GM18498 (cell line): ENCODE data around the gene TMEM61.
A peak's percentile ranks its signal among the peaks of the same experiment; 100 is the strongest.

Experiments used
- ATAC-seq: cut with Tn5 transposase; IDR thresholded peaks from one replicate; pipeline ENCODE4 v1.9.1; 2021; ENCODE audit warnings: mild to moderate bottlenecking, moderate library complexity; ENCODE audit not compliant: unreplicated experiment

Gene TMEM61

GRCh38 chr1:54984131-54984842 lies 3.9 kb downstream of the TMEM61 start:
- ATAC-seq = no peak

GRCh38 chr1:54985556-54985955 lies 5.1 kb downstream of the TMEM61 start:
- ATAC-seq = no peak

GRCh38 chr1:54986025-54986424 lies 5.6 kb downstream of the TMEM61 start:
- ATAC-seq = no peak

- no peak for ATAC-seq
These were observed 6.1 kb downstream of the TMEM61 start for GRCh38 chr1:54986533-54986932.

GRCh38 chr1:54987427-54987826 lies 7.0 kb downstream of the TMEM61 start:
- no peak for ATAC-seq

- ATAC-seq = no peak
These were observed 7.7 kb downstream of the TMEM61 start for GRCh38 chr1:54987919-54988705.

- ATAC-seq = no peak
These were observed 8.5 kb downstream of the TMEM61 start for GRCh38 chr1:54988975-54989374.

- ATAC-seq = no peak
These were observed 9.0 kb downstream of the TMEM61 start for GRCh38 chr1:54989473-54989872.

GRCh38 chr1:54989968-54990810 lies 9.8 kb downstream of the TMEM61 start:
- no peak for ATAC-seq

- ATAC-seq = no peak
These were observed 10.5 kb downstream of the TMEM61 start for GRCh38 chr1:54990916-54991315.

- ATAC-seq = no peak
These were observed 11.5 kb downstream of the TMEM61 start for GRCh38 chr1:54991939-54992338.

- ATAC-seq = no peak
These were observed 12.7 kb downstream of the TMEM61 start for GRCh38 chr1:54993140-54993539.

GRCh38 chr1:54994355-54994990 lies 14.0 kb downstream of the TMEM61 start:
- no peak for ATAC-seq

GRCh38 chr1:54995013-54995760 lies 14.8 kb downstream of the TMEM61 start:
- no peak for ATAC-seq

- ATAC-seq = no peak
These were observed 15.4 kb downstream of the TMEM61 start for GRCh38 chr1:54995835-54996234.

GRCh38 chr1:54996359-54996868 lies 16.0 kb downstream of the TMEM61 start:
- peak; percentile 88 for ATAC-seq

- ATAC-seq = no peak
These were observed 16.7 kb downstream of the TMEM61 start for GRCh38 chr1:54996869-54997710.

- ATAC-seq = no peak
These were observed 17.2 kb downstream of the TMEM61 start for GRCh38 chr1:54997711-54997986.

- ATAC-seq = no peak
These were observed 17.7 kb downstream of the TMEM61 start for GRCh38 chr1:54998100-54998499.
